ENCODE data around the gene AGER.

DNA sequence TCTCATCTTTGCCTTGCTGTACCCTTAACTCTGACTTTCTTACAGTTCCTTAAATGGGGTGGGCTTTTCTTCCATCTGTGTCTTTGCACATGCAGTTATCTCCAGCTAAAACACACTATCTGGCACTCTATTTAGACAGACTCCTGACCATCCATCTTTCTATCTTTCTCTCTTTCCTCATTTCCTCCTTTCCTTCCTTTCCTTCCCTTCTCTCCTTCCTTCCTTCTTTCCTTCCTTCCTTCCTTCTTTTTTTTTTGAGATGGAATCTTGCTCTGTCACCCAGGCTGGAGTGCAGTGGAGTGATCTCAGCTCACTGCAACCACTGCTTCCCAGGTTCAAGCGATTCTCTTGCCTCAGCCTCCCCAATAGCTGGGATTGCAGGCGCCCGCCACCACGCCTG lies 31.6 kb upstream of the AGER start:
- TF ChIP-seq POLR2A (IDR thresholded peaks at IDR 0.05) (no peak), CTCF (IDR thresholded peaks at IDR 0.05) (no peak)
